GM12801 (cell line): ENCODE results near the gene GAS7.

Source experiments
- CTCF ChIP-seq: IDR thresholded peaks from one replicate; pipeline ENCODE4 v1.5.1; 2011; ENCODE audit warnings: control low read depth; ENCODE audit not compliant: insufficient read length; ENCODE audit errors: extremely low read depth

Gene GAS7

DNA sequence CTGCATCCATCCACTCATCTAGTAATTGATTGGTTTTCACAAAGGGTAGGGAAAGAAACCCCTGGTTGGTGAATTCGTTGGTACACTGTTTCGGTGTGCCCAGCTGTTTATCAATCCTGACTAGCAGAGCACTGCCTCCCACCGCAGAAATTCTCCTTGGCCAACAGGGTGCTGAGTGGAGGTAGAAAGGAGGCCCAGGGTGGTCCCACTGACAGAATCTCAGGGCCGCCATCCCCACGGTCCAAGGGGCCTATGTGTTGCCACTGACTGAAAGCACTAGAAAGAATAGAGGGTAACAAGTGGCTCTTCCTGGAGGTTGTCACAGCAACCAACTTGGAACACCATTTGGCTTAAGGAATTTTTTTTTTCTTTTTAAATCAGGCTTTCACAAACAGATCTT is 284.9 kb downstream of the GAS7 start:
- no peak for TF ChIP-seq CTCF

GRCh38 chr17:9912121-9913099 is 286.0 kb downstream of the GAS7 start:
- no peak for TF ChIP-seq CTCF

DNA sequence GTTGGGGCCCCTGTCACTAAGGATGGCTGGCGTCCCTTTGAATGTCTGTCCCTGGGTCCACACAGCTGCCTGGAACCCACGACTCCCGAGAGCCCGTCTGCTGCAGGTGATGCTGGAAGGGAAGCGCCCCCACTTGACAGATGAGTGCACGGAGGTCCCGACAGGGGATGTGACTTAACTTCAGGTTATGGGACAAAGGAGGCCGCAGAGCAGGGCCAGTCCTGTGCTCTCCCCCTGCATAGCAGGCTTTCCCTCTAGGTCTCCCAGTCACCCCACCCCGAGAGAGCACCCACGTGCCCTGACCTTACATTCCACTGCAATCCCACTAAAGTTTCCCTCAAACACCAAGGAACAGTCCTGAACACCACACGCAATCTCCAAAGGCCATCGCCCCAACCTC is 287.3 kb downstream of the GAS7 start:
- no peak for TF ChIP-seq CTCF

GRCh38 chr17:9908649-9909042 is 289.8 kb downstream of the GAS7 start:
- TF ChIP-seq CTCF = no peak

- TF ChIP-seq CTCF = no peak
These were observed 290.3 kb downstream of the GAS7 start for GRCh38 chr17:9907883-9908648.

DNA sequence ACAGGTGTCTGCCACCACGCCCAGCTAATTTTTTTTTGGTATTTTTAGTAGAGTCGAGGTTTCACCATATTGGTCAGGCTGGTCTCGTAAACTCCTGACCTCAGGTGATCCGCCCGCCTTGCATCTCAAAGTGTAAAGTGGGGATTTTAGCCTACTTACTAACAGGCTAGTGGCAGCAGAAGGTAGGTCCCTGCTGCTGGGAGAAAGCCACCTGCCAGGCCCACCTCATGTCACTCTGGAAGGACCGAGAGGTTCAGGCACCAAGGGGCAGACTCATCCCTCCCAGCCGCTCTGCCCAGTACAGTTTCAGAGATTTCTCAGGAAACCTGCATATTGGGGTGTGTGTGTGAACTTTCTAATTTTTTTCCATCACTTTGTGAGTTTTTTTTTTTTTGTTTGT is 291.3 kb downstream of the GAS7 start:
- TF ChIP-seq CTCF = no peak

GRCh38 chr17:9906616-9907015 is 291.8 kb downstream of the GAS7 start:
- no peak for TF ChIP-seq CTCF
